Ascending aorta (tissue), 2 donors: ENCODE measurements around the gene SLC17A9. TPM values are rescaled to one million over a fixed set of nuclear protein-coding genes. Genes with fewer than 3 reads are reported as not detected.

Source experiments
- DNase-seq, 2 donors: peaks; one replicate each; pipeline ENCODE4 v3.0.0-alpha.2; 2019; ENCODE audit warnings: low spot score in 2 of 2
- H3K27ac ChIP-seq, 2 donors: fragments of 200-600 bp; sonication (generic); one replicate each; pipeline ENCODE4 v1.5.1; 2016 to 2017; ENCODE audit warnings: mild to moderate bottlenecking in 1 of 2
- H3K27me3 ChIP-seq: fragments of 200-600 bp; sonication (generic); one replicate; pipeline ENCODE4 v1.5.1; 2017
- H3K36me3 ChIP-seq, 2 donors: fragments of 200-600 bp; sonication (generic); one replicate each; pipeline ENCODE4 v1.5.1; 2016
- H3K4me1 ChIP-seq, 2 donors: fragments of 200-600 bp; sonication (generic); one replicate each; pipeline ENCODE4 v1.5.1; 2016 to 2017; ENCODE audit warnings: mild to moderate bottlenecking in 1 of 2
- H3K4me3 ChIP-seq, 2 donors: fragments of 200-600 bp; sonication (generic); one replicate each; pipeline ENCODE4 v1.5.1; 2016 to 2017; ENCODE audit warnings: mild to moderate bottlenecking in 1 of 2
- H3K9me3 ChIP-seq, 2 donors: fragments of 200-600 bp; sonication (generic); one replicate each; pipeline ENCODE4 v1.5.1; 2016
- CTCF ChIP-seq, 3 experiments: fragments of 200-600 bp in 2 of 3; fragments of 450-650 bp in 1 of 3; sonication (generic) in 2 of 3; IDR thresholded peaks; one replicate each; pipeline ENCODE4 v1.5.1; 2016 to 2019; ENCODE audit warnings: antibody characterized with exemption in 3 of 3, mild to moderate bottlenecking in 1 of 3, moderate library complexity in 1 of 3
- intact Hi-C: fragments of 100-400 bp; cut with DNase I; formaldehyde crosslinking; loops from one replicate; pipeline ENCODE4 v1.15.1; 2023
- total RNA-seq: library from RNA; depleted of rRNA; stranded (reverse); fragments of >200 nt; gene quantifications from one replicate; pipeline ENCODE4 v1.1.0, GENCODE V29; 2016

SLC17A9 gene
- total RNA-seq, 1 donor from 2014 or later, result 30.0 TPM

- intact Hi-C loops, result no loop called here
- no peak for DNase-seq
- Histone ChIP-seq H3K27ac (no peak overlapping the region), H3K4me3 (no peak overlapping the region), H3K4me1 (no peaks in the 10 kb centered on the region), H3K27me3 (no peaks in the 10 kb centered on the region), H3K36me3 (no peaks in the 10 kb centered on the region), H3K9me3 (peaks cover 4 to 6% of the 10 kb centered on the region in 2 donors)
- no peak for TF ChIP-seq CTCF (IDR thresholded peaks at IDR 0.05)
Measured at GRCh38 chr20:63015147-63015661, 62.7 kb downstream of the SLC17A9 start.

GRCh38 chr20:63015662-63016361 is 63.3 kb downstream of the SLC17A9 start:
- no peaks in the 10 kb centered on the region for H3K27me3 ChIP-seq
- peaks cover 4 to 6% of the 10 kb centered on the region in 2 donors for H3K9me3 ChIP-seq
- DNase-seq, result no peak
- no peaks in the 10 kb centered on the region for H3K4me1 ChIP-seq
- TF ChIP-seq CTCF (IDR thresholded peaks at IDR 0.05), result no peak
- H3K36me3 ChIP-seq, result no peaks in the 10 kb centered on the region
- no peak overlapping the region for H3K4me3 ChIP-seq
- H3K27ac ChIP-seq, result no peak overlapping the region
- intact Hi-C loops, result no loop called here

GRCh38 chr20:63016514-63017075 is 64.1 kb downstream of the SLC17A9 start:
- Histone ChIP-seq H3K4me3 (no peak overlapping the region), H3K9me3 (peaks cover 4 to 6% of the 10 kb centered on the region in 2 donors), H3K4me1 (no peaks in the 10 kb centered on the region), H3K27me3 (no peaks in the 10 kb centered on the region), H3K36me3 (no peaks in the 10 kb centered on the region), H3K27ac (no peak overlapping the region)
- intact Hi-C loops, result no loop called here
- TF ChIP-seq CTCF (IDR thresholded peaks at IDR 0.05), result no peak
- DNase-seq, result no peak

- DNase-seq, result no peak
Measured at GRCh38 chr20:63017076-63017825, 64.7 kb downstream of the SLC17A9 start.

More at GRCh38 chr20:63017076-63017825, 64.7 kb downstream of the SLC17A9 start:
- Histone ChIP-seq H3K9me3 (peaks cover 4 to 6% of the 10 kb centered on the region in 2 donors), H3K4me3 (no peak overlapping the region), H3K27ac (no peak overlapping the region), H3K27me3 (no peaks in the 10 kb centered on the region), H3K4me1 (no peaks in the 10 kb centered on the region), H3K36me3 (no peaks in the 10 kb centered on the region)
- intact Hi-C loops, result no loop called here
- no peak for TF ChIP-seq CTCF (IDR thresholded peaks at IDR 0.05)
